Measurements from ENCODE around the gene SPA17.
A peak's percentile ranks its signal among the peaks of the same experiment; 100 is the strongest.

SPA17 gene

GRCh38 chr11:124676386-124676785, 2.7 kb downstream of the SPA17 start:
- no peak overlapping the region for H3K4ac ChIP-seq (ENCODE audit: low read length)
- H3K23ac ChIP-seq (ENCODE audit: low read depth, low read length, poor library complexity): no peak overlapping the region
- no peak overlapping the region for H2BK120ac ChIP-seq (ENCODE audit: low read depth, low read length)
- H3K4me2 ChIP-seq (ENCODE audit: insufficient read depth, low read length, poor library complexity, severe bottlenecking): no peak overlapping the region
- no CpG with 5 or more reads among the region's 2 CpGs for WGBS, 2 donors (ENCODE audit: extremely low coverage in 2 of 2, insufficient read length in 2 of 2, insufficient replicate concordance in 1 of 2)
- H3K27ac ChIP-seq (replicated peaks; ENCODE audit: low read length): no peak overlapping the region
- H3K14ac ChIP-seq (ENCODE audit: low read length): no peak overlapping the region
- H2AK5ac ChIP-seq (ENCODE audit: low read depth, low read length): no peak overlapping the region
- peaks cover 0 to 14% (median 3%) of the 10 kb centered on the region in 3 experiments for H3K27me3 ChIP-seq (ENCODE audit: control insufficient read depth in 3 of 3, insufficient read depth in 3 of 3, low read depth in 1 of 3, low read length in 3 of 3)
- H4K8ac ChIP-seq (ENCODE audit: low read depth, low read length): no peak overlapping the region
- H3K9ac ChIP-seq (ENCODE audit: low read depth, low read length, poor library complexity): no peak overlapping the region
- H2BK12ac ChIP-seq (ENCODE audit: low read length): no peak overlapping the region
- H2AFZ ChIP-seq (ENCODE audit: low read length): no peak overlapping the region
- H2BK15ac ChIP-seq (ENCODE audit: low read length): no peak overlapping the region
- no peak for DNase-seq (ENCODE audit: low spot score)
- H3K36me3 ChIP-seq (replicated peaks in 1 of 2; ENCODE audit: control insufficient read depth in 2 of 2, insufficient read depth in 2 of 2, low read length in 2 of 2): peaks cover 0 to 3% of the 10 kb centered on the region in 2 donors
- H3K18ac ChIP-seq (ENCODE audit: low read length): no peak overlapping the region
- peaks cover 0 to 2% of the 10 kb centered on the region in 2 donors for H3K4me1 ChIP-seq (ENCODE audit: control insufficient read depth in 2 of 2, insufficient read depth in 1 of 2, low read depth in 1 of 2, low read length in 2 of 2)
- peaks cover 0 to 2% of the 10 kb centered on the region in 2 donors for H3K9me3 ChIP-seq (replicated peaks in 1 of 2; ENCODE audit: control insufficient read depth in 2 of 2, insufficient read depth in 1 of 2, low read depth in 1 of 2, low read length in 2 of 2)
- no peak overlapping the region for H3K4me3 ChIP-seq (ENCODE audit: low read length in 2 of 2)
- H2BK5ac ChIP-seq (ENCODE audit: low read length): no peak overlapping the region
- H4K91ac ChIP-seq (ENCODE audit: low read depth, low read length, poor library complexity): no peak overlapping the region
- H3K79me1 ChIP-seq (ENCODE audit: low read depth, low read length): no peaks in the 10 kb centered on the region

GRCh38 chr11:124678416-124678815, 4.7 kb downstream of the SPA17 start:
- H3K9ac ChIP-seq (ENCODE audit: low read depth, low read length, poor library complexity): no peak overlapping the region
- H3K36me3 ChIP-seq (replicated peaks in 1 of 2; ENCODE audit: control insufficient read depth in 2 of 2, insufficient read depth in 2 of 2, low read length in 2 of 2): peaks cover 0 to 15% of the 10 kb centered on the region in 2 donors
- H2BK5ac ChIP-seq (ENCODE audit: low read length): no peak overlapping the region
- H3K27me3 ChIP-seq (ENCODE audit: control insufficient read depth in 3 of 3, insufficient read depth in 3 of 3, low read depth in 1 of 3, low read length in 3 of 3): peaks cover 0 to under 1% (median under 1%) of the 10 kb centered on the region in 3 experiments
- H2AFZ ChIP-seq (ENCODE audit: low read length): no peak overlapping the region
- H4K8ac ChIP-seq (ENCODE audit: low read depth, low read length): no peak overlapping the region
- H3K9me3 ChIP-seq (replicated peaks in 1 of 2; ENCODE audit: control insufficient read depth in 2 of 2, insufficient read depth in 1 of 2, low read depth in 1 of 2, low read length in 2 of 2): peaks cover 2 to 19% of the 10 kb centered on the region in 2 donors
- DNase-seq (ENCODE audit: low spot score): no peak
- peaks cover 0 to 2% of the 10 kb centered on the region in 2 donors for H3K4me1 ChIP-seq (ENCODE audit: control insufficient read depth in 2 of 2, insufficient read depth in 1 of 2, low read depth in 1 of 2, low read length in 2 of 2)
- no peak overlapping the region for H3K18ac ChIP-seq (ENCODE audit: low read length)
- H2BK120ac ChIP-seq (ENCODE audit: low read depth, low read length): no peak overlapping the region
- H2BK15ac ChIP-seq (ENCODE audit: low read length): no peak overlapping the region
- no peak overlapping the region for H3K14ac ChIP-seq (ENCODE audit: low read length)
- no peak overlapping the region for H2AK5ac ChIP-seq (ENCODE audit: low read depth, low read length)
- no peaks in the 10 kb centered on the region for H3K79me1 ChIP-seq (ENCODE audit: low read depth, low read length)
- no CpG with 5 or more reads among the region's 5 CpGs for WGBS, 2 donors (ENCODE audit: extremely low coverage in 2 of 2, insufficient read length in 2 of 2, insufficient replicate concordance in 1 of 2)
- no peak overlapping the region for H3K4ac ChIP-seq (ENCODE audit: low read length)
- peak overlapping the region; percentile 28 for H3K23ac ChIP-seq (ENCODE audit: low read depth, low read length, poor library complexity)
- H3K27ac ChIP-seq (replicated peaks; ENCODE audit: low read length): no peak overlapping the region
- no peak overlapping the region for H3K4me3 ChIP-seq (ENCODE audit: low read length in 2 of 2)
- no peak overlapping the region for H2BK12ac ChIP-seq (ENCODE audit: low read length)
- no peak overlapping the region for H3K4me2 ChIP-seq (ENCODE audit: insufficient read depth, low read length, poor library complexity, severe bottlenecking)
- no peak overlapping the region for H4K91ac ChIP-seq (ENCODE audit: low read depth, low read length, poor library complexity)

- Histone ChIP-seq H3K4me2 (ENCODE audit: insufficient read depth, low read length, poor library complexity, severe bottlenecking) (no peak overlapping the region), H2BK5ac (ENCODE audit: low read length) (no peak overlapping the region), H3K27me3 (ENCODE audit: control insufficient read depth in 3 of 3, insufficient read depth in 3 of 3, low read depth in 1 of 3, low read length in 3 of 3) (no peaks in the 10 kb centered on the region), H3K14ac (ENCODE audit: low read length) (no peak overlapping the region), H2BK120ac (ENCODE audit: low read depth, low read length) (no peak overlapping the region), H3K4me3 (ENCODE audit: low read length in 2 of 2) (no peak overlapping the region), H3K4me1 (ENCODE audit: control insufficient read depth in 2 of 2, insufficient read depth in 1 of 2, low read depth in 1 of 2, low read length in 2 of 2) (no peaks in the 10 kb centered on the region), H2AK5ac (ENCODE audit: low read depth, low read length) (no peak overlapping the region), H4K8ac (ENCODE audit: low read depth, low read length) (no peak overlapping the region), H3K18ac (ENCODE audit: low read length) (no peak overlapping the region), H2BK15ac (ENCODE audit: low read length) (no peak overlapping the region), H3K9ac (ENCODE audit: low read depth, low read length, poor library complexity) (no peak overlapping the region), H3K79me1 (ENCODE audit: low read depth, low read length) (no peaks in the 10 kb centered on the region), H4K91ac (ENCODE audit: low read depth, low read length, poor library complexity) (no peak overlapping the region), H2BK12ac (ENCODE audit: low read length) (no peak overlapping the region), H3K36me3 (replicated peaks in 1 of 2; ENCODE audit: control insufficient read depth in 2 of 2, insufficient read depth in 2 of 2, low read length in 2 of 2) (peaks cover 0 to 15% of the 10 kb centered on the region in 2 donors), H3K23ac (ENCODE audit: low read depth, low read length, poor library complexity) (no peak overlapping the region), H3K9me3 (replicated peaks in 1 of 2; ENCODE audit: control insufficient read depth in 2 of 2, insufficient read depth in 1 of 2, low read depth in 1 of 2, low read length in 2 of 2) (peaks cover 6 to 22% of the 10 kb centered on the region in 2 donors), H3K4ac (ENCODE audit: low read length) (no peak overlapping the region), H2AFZ (ENCODE audit: low read length) (no peak overlapping the region), H3K27ac (replicated peaks; ENCODE audit: low read length) (no peak overlapping the region)
- DNase-seq (ENCODE audit: low spot score): no peak
- WGBS, 2 donors (ENCODE audit: extremely low coverage in 2 of 2, insufficient read length in 2 of 2, insufficient replicate concordance in 1 of 2): no CpG with 5 or more reads among the region's 2 CpGs
These were observed 7.7 kb downstream of the SPA17 start for GRCh38 chr11:124681421-124681820.

- Histone ChIP-seq H4K8ac (ENCODE audit: low read depth, low read length) (no peak overlapping the region), H3K14ac (ENCODE audit: low read length) (no peak overlapping the region), H3K4me3 (ENCODE audit: low read length in 2 of 2) (no peak overlapping the region), H3K23ac (ENCODE audit: low read depth, low read length, poor library complexity) (no peak overlapping the region), H3K4me1 (ENCODE audit: control insufficient read depth in 2 of 2, insufficient read depth in 1 of 2, low read depth in 1 of 2, low read length in 2 of 2) (no peaks in the 10 kb centered on the region), H3K9me3 (replicated peaks in 1 of 2; ENCODE audit: control insufficient read depth in 2 of 2, insufficient read depth in 1 of 2, low read depth in 1 of 2, low read length in 2 of 2) (peaks cover 6 to 22% of the 10 kb centered on the region in 2 donors), H2BK5ac (ENCODE audit: low read length) (no peak overlapping the region), H4K91ac (ENCODE audit: low read depth, low read length, poor library complexity) (no peak overlapping the region), H3K18ac (ENCODE audit: low read length) (no peak overlapping the region), H3K27me3 (ENCODE audit: control insufficient read depth in 3 of 3, insufficient read depth in 3 of 3, low read depth in 1 of 3, low read length in 3 of 3) (no peaks in the 10 kb centered on the region), H3K9ac (ENCODE audit: low read depth, low read length, poor library complexity) (no peak overlapping the region), H3K4me2 (ENCODE audit: insufficient read depth, low read length, poor library complexity, severe bottlenecking) (no peak overlapping the region), H2BK120ac (ENCODE audit: low read depth, low read length) (no peak overlapping the region), H2AK5ac (ENCODE audit: low read depth, low read length) (no peak overlapping the region), H3K36me3 (replicated peaks in 1 of 2; ENCODE audit: control insufficient read depth in 2 of 2, insufficient read depth in 2 of 2, low read length in 2 of 2) (peaks cover 0 to 15% of the 10 kb centered on the region in 2 donors), H2AFZ (ENCODE audit: low read length) (no peak overlapping the region), H3K79me1 (ENCODE audit: low read depth, low read length) (no peaks in the 10 kb centered on the region), H2BK15ac (ENCODE audit: low read length) (no peak overlapping the region), H3K27ac (replicated peaks; ENCODE audit: low read length) (no peak overlapping the region), H3K4ac (ENCODE audit: low read length) (no peak overlapping the region), H2BK12ac (ENCODE audit: low read length) (no peak overlapping the region)
- DNase-seq (ENCODE audit: low spot score): no peak
- WGBS, 2 donors (ENCODE audit: extremely low coverage in 2 of 2, insufficient read length in 2 of 2, insufficient replicate concordance in 1 of 2): no CpG with 5 or more reads among the region's 1 CpG
These were observed 8.7 kb downstream of the SPA17 start for GRCh38 chr11:124682443-124682842.
